ENCODE measurements around the gene ZSWIM8.

Gene ZSWIM8

DNA sequence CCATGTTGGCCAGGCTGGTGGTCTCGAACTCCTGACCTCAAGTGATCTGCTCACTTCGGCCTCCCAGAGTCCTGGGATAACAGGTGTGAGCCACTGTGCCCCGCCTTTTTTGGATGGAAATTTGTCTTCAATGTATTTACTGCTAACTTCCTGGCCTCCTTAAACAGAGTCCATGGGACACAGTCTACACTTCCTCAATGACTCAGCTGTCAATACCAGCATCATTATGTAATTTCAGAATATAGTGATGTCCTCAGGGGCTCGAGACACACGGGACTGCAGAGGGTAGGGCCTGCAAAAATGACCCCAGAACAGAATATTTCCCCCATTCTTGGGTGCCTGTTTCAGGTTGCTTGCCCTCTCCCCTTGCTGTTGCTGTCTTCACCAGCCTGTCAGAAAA is 57.9 kb downstream of the ZSWIM8 start:
- DNase-seq: no peak

DNA sequence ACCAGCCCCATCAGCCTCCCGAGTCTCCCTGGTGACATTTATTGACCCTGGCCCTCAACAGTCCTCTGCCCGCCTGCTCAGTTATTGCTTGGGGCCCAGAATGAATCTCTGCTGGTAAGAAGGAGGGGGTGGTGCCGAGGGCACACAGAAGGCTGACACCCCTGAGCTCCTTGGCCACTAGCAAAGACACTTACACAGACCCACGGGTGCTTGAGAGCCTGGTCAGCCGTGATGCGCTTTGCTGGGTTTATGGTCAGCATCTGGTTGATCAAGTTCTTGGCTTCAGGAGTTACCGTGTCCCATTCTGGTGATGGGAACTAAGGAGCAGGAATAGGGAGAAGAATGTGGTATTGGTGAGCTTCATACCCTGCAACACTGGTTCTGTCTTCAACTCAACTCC is 61.6 kb downstream of the ZSWIM8 start:
- no peak for DNase-seq

DNA sequence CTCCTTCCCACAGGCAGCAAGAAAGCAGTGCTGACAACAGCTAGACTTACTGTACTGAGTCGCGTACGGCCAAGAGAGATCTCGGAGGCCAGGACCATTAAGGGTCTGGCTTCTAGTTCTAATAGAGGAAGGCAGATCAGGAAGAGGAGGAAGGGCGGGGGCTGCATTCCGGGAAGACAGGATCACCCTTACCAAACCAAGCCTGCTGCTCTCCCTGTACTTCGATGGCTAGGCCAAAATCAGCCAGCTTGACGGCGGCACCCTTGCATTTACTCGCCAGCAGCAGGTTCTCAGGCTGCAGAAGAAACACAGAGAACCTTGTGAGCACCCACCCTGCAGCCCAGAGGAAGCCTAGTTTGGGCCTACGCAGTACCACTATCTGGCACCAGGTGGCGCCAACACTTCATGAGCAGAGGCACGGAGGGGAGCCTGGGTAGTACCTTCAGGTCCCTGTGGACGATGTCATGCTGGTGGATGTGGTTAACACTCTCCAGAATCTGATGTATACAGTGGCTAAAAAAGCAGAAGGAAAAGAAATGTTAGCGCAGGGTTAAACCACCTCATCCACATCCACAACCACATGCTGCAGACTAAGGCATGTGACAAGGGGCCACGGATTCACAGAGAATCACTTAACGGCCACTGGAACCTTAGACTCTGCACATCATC is 63.5 kb downstream of the ZSWIM8 start:
- DNase-seq: peak; percentile 93

DNA sequence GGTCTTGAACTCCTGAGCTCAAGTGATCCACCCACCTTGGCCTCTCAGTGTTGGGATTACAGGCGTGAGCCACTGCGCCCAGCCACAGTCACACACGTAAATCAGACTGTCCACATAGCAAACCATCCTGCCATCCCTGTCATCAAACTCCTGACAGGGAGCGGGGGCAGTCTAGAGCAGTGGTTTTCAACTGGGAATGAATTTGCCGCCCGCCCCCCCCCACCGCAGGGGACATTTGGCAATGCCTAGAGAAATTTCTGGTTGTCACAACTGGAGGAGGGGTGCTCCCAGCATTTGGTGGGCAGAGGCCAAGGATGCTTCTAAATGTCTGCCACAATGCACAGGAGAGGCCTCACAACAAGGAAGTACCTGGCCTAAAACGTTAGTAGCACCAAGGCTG is 64.8 kb downstream of the ZSWIM8 start:
- DNase-seq: no peak

DNA sequence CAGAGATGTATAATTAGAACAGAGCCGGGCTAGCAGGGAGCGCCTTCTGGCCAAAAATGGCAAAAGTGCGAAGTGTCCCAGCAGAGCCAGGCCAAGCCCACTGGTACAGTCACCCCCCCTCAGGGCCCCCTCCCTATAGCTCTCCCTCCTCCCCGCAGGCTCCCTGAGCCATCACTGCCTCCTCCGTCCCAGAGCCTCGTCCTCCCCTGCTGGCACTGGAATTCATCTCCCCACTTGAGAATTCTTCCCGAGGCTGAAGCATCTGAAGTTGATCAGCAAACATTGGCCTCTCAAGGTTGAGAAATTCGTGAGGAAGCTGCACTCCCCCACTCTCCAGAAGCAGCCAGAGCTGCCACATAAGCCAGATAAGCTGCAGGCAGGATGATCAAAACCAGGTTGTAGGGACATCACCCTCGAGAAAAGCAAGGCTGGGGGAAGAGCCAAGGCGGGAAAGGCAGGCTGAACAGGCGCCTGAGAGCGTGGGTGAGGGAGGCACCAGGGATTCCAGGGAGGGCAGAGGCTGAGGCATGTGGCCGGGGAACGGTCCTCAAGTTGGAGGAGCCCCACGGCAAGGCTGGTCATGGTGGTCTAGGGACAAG is 65.6 kb downstream of the ZSWIM8 start:
- DNase-seq: no peak

Data from CD4-positive, alpha-beta T cell treated with Interleukin-17A for 4 hours (primary cell).